Astrocyte (in vitro differentiated cells and primary cell): ENCODE measurements around the gene B9D1. TPM values are rescaled to one million over a fixed set of nuclear protein-coding genes. Genes with fewer than 3 reads are reported as not detected.
A peak's percentile ranks its signal among the peaks of the same experiment; 100 is the strongest.

Experiments
- DNase-seq: peaks from one replicate; pipeline ENCODE4 v3.0.0-alpha.2; 2010; ENCODE audit warnings: low read depth
- FAIRE-seq: peaks from 2 replicates; lab custom pipeline; 2011; peaks lifted over from hg19 to GRCh38; lab: Jason Lieb, UNC
- H2AFZ ChIP-seq: 2 replicates; pipeline ENCODE4 v1.6.0; 2012; ENCODE audit warnings: low read depth, low read length, inconsistent platforms
- H3K27ac ChIP-seq: 2 replicates; pipeline ENCODE4 v1.5.1; 2011; ENCODE audit warnings: low read depth, low read length, inconsistent platforms
- H3K27me3 ChIP-seq: 2 replicates; pipeline ENCODE4 v1.6.0; 2011; ENCODE audit warnings: low read length, inconsistent platforms; ENCODE audit not compliant: insufficient read depth
- H3K36me3 ChIP-seq: 2 replicates; pipeline ENCODE4 v1.5.1; 2011; ENCODE audit warnings: low read length, inconsistent platforms; ENCODE audit not compliant: insufficient read depth
- H3K4me1 ChIP-seq: 2 replicates; pipeline ENCODE4 v1.5.1; 2011; ENCODE audit warnings: low read length, inconsistent platforms; ENCODE audit not compliant: insufficient read depth
- H3K4me2 ChIP-seq: 2 replicates; pipeline ENCODE4 v1.6.0; 2012; ENCODE audit warnings: low read length, inconsistent platforms
- H3K4me3 ChIP-seq: 2 replicates; pipeline ENCODE4 v1.5.1; 2011; ENCODE audit warnings: low read depth, mild to moderate bottlenecking, low read length, inconsistent platforms; ENCODE audit not compliant: insufficient read depth
- H3K79me2 ChIP-seq: 2 replicates; pipeline ENCODE4 v1.6.0; 2012; ENCODE audit warnings: mild to moderate bottlenecking, low read length, inconsistent platforms; ENCODE audit not compliant: insufficient read depth
- H3K9ac ChIP-seq: 2 replicates; pipeline ENCODE4 v1.6.0; 2012; ENCODE audit warnings: mild to moderate bottlenecking, low read length, inconsistent platforms
- H3K9me3 ChIP-seq: 2 replicates; pipeline ENCODE4 v1.5.1; 2012; ENCODE audit warnings: low read depth, mild to moderate bottlenecking, low read length, inconsistent platforms; ENCODE audit not compliant: insufficient read depth
- H4K20me1 ChIP-seq: 2 replicates; pipeline ENCODE4 v1.6.0; 2012; ENCODE audit warnings: low read length, inconsistent platforms; ENCODE audit not compliant: insufficient read depth
- H3K27ac Mint-ChIP-seq: one replicate; pipeline ENCODE4 v1.8.0; 2021; ENCODE audit warnings: mild to moderate bottlenecking, mixed read lengths; ENCODE audit not compliant: unreplicated experiment
- H3K27me3 Mint-ChIP-seq: one replicate; pipeline ENCODE4 v1.8.0; 2021; ENCODE audit warnings: low read depth, mixed read lengths; ENCODE audit not compliant: unreplicated experiment
- H3K36me3 Mint-ChIP-seq: one replicate; pipeline ENCODE4 v1.8.0; 2021; ENCODE audit warnings: low read depth, mixed read lengths; ENCODE audit not compliant: unreplicated experiment
- H3K4me1 Mint-ChIP-seq: one replicate; pipeline ENCODE4 v1.8.0; 2021; ENCODE audit warnings: low read depth, mixed read lengths; ENCODE audit not compliant: unreplicated experiment
- H3K4me3 Mint-ChIP-seq: one replicate; pipeline ENCODE4 v1.8.0; 2021; ENCODE audit warnings: mild to moderate bottlenecking, moderate library complexity, mixed read lengths; ENCODE audit not compliant: unreplicated experiment
- H3K9me3 Mint-ChIP-seq: one replicate; pipeline ENCODE4 v1.8.0; 2021; ENCODE audit warnings: mild to moderate bottlenecking, mixed read lengths; ENCODE audit not compliant: unreplicated experiment
- EZH2 ChIP-seq: IDR thresholded peaks from 2 replicates; pipeline ENCODE4 v1.6.1; 2012; ENCODE audit warnings: mild to moderate bottlenecking, low read length, inconsistent platforms; ENCODE audit not compliant: insufficient read depth
- total RNA-seq: library from RNA; stranded (reverse); gene quantifications from 2 replicates; pipeline ENCODE4 v1.2.1, GENCODE V29; 2021
- TF ChIP-seq, protein P1 (sequence below): IDR thresholded peaks from 2 replicates; pipeline ENCODE4 v1.5.1; 2011; ENCODE audit warnings: low read depth, mild to moderate bottlenecking, inconsistent platforms, low read length, moderate library complexity; ENCODE audit not compliant: insufficient read depth

The B9D1 gene
- total RNA-seq, 1 donor from 2014 or later = 10.2 TPM

DNA sequence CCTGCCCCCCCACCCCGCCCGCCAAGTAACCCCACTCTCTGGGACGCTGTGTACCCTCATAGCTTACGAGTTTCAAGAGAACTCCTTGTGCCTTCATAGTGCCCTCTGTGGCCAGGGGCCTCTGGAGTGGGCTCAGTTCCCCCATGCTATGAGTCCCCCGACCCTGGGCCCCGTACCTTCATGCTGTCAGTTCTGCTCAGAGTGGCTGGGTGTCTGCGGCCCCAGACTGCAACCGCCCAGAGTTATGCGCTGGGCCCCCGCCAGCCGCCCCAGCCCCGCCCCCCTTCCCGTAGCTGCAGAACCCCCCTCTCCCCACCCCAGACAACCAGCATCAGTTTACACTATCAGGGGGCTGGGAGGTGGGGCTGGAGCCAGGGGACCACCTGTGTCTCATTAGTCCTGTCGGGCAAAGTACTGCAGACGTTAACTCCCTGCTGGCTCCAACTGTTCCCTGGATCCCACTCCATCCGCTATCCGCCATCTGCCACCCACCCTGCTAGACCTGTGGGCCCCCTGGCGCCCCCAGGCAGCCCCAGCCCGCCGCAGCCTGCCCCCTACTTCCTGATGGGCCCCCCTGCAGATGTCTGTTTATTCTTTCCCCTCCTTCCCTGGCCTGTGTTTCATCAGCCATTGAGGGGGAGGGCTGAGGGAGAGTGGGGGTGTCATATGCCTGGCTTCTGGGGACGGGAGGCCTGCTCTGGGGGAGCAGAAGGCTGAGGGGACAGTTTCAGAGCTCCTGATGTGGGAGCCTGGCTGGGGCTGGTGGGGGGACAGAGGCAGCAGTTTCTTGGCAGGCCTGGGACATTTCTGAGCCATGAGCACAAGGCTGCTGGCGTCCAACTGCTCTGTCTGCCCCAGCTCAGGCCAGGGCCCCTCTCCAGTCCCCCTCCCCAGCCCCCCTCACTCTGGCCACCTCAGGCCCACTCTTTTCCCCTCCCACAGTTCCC, 24.7 kb upstream of the B9D1 start, which contains the start of gene MFAP4:
Gene MFAP4, minus strand, starts transcription at position 217 of the 947 bp plus-strand sequence. Its CDS starts 35 bp downstream, at position 182.
- Histone ChIP-seq H3K27ac (peak within 1 kb of the TSS; percentile 64), H3K4me3 (peak within 1 kb of the TSS; percentile 42), H2AFZ (peak within 1 kb of the TSS; percentile 5), H3K4me1 (peaks cover 25% of the 10 kb centered on the region), H3K9me3 (no peaks in the 10 kb centered on the region), H3K79me2 (peaks cover 12% of the 10 kb centered on the region), H3K9ac (peak within 1 kb of the TSS; percentile 72), H4K20me1 (peaks cover 37% of the 10 kb centered on the region), H3K4me2 (peak within 1 kb of the TSS; percentile 83), H3K27me3 (no peaks in the 10 kb centered on the region), H3K36me3 (peaks cover 9% of the 10 kb centered on the region)
- FAIRE-seq (no peak), DNase-seq (peak; percentile 84)
- peak within 1 kb of the TSS; percentile 50 for H3K4me3 Mint-ChIP-seq
- H3K27ac Mint-ChIP-seq = peak within 1 kb of the TSS; percentile 78
- peaks cover 5% of the 10 kb centered on the region for H3K27me3 Mint-ChIP-seq
- H3K36me3 Mint-ChIP-seq = peaks cover 12% of the 10 kb centered on the region
- H3K4me1 Mint-ChIP-seq = peaks cover 26% of the 10 kb centered on the region
- no peaks in the 10 kb centered on the region for H3K9me3 Mint-ChIP-seq
- TF ChIP-seq EZH2 = no peak

DNA sequence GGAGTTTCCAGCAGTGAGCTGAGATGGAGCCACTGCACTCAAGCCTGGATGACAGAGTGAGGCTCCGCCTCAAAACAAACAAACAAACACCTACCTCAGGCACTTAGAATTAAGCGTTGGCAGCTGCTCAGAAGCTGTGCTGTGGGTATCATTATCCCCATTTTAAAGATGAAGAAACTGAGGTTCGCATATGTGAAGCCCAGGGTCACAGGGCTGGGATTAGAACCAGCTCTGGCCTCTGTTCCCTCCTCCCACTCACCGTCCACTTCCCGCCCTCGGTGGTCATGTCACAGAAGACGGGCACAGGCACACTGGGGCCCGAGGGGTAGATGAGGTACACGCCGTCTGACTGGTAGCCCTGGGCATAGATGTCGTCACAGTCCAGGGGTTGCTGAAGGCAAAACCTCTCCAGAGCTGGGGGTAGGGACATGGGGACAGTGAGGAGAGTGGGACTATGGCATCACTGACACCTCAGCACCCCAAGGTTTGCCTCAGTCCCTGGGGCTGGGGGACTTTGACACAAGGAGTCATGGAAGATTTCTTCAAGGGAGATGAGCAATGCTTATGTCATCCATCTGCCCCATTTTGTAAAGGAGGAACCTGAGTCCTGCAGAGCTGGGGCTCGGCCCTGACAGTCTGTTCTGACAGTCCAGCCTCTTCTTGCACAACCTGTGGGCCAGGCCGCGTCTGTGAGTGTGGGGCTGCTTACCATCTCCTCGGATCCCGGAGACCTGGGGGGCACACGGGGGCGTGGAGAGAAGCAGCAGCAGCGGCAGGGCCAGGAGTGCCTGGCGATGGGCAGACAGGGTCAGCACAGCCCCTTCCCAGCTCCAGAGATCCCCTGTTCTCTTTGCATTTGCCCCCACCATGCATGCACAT, 23.8 kb upstream of the B9D1 start:
- Histone ChIP-seq H3K27me3 (no peaks in the 10 kb centered on the region), H3K4me2 (peak overlapping the region; percentile 83), H2AFZ (no peak overlapping the region), H3K4me3 (peak overlapping the region; percentile 42), H3K27ac (peak overlapping the region; percentile 52), H3K79me2 (peaks cover 16% of the 10 kb centered on the region), H3K4me1 (peaks cover 25% of the 10 kb centered on the region), H3K9ac (peak overlapping the region; percentile 21), H3K36me3 (peaks cover 9% of the 10 kb centered on the region), H3K9me3 (no peaks in the 10 kb centered on the region), H4K20me1 (peaks cover 43% of the 10 kb centered on the region)
- H3K27me3 Mint-ChIP-seq = peaks cover 3% of the 10 kb centered on the region
- FAIRE-seq = peak; percentile 49
- peaks cover 13% of the 10 kb centered on the region for H3K36me3 Mint-ChIP-seq
- H3K9me3 Mint-ChIP-seq = no peaks in the 10 kb centered on the region
- no peak for TF ChIP-seq EZH2
- TF ChIP-seq, protein P1, sequence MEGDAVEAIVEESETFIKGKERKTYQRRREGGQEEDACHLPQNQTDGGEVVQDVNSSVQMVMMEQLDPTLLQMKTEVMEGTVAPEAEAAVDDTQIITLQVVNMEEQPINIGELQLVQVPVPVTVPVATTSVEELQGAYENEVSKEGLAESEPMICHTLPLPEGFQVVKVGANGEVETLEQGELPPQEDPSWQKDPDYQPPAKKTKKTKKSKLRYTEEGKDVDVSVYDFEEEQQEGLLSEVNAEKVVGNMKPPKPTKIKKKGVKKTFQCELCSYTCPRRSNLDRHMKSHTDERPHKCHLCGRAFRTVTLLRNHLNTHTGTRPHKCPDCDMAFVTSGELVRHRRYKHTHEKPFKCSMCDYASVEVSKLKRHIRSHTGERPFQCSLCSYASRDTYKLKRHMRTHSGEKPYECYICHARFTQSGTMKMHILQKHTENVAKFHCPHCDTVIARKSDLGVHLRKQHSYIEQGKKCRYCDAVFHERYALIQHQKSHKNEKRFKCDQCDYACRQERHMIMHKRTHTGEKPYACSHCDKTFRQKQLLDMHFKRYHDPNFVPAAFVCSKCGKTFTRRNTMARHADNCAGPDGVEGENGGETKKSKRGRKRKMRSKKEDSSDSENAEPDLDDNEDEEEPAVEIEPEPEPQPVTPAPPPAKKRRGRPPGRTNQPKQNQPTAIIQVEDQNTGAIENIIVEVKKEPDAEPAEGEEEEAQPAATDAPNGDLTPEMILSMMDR = no peak
- peak overlapping the region; percentile 77 for H3K27ac Mint-ChIP-seq
- H3K4me1 Mint-ChIP-seq = peaks cover 26% of the 10 kb centered on the region
- peak; percentile 72 for DNase-seq
- H3K4me3 Mint-ChIP-seq = peak overlapping the region; percentile 50

DNA sequence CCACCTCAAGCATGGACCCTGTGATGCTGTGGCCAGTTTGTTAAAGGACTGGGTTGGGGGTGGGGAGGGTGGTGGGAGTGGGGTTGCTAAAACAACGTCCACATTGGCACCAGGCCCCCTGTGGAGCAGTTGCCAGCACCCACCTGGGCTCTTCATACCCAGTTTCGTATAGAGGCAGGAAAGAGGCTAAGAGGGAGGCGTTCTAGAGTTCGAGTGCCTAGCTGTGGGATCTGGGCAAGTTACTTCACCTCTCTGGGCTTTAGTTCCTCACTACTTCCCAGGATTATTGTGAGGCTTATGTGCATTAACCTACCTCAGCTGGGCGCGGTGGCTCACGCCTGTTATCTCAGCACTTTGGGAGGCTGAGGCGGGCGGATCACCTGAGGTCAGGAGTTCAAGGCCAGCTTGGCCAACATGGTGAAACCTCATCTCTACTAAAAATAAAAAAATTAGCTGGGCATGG, 23.0 kb upstream of the B9D1 start:
- H3K36me3 ChIP-seq = peaks cover 11% of the 10 kb centered on the region
- peaks cover 3% of the 10 kb centered on the region for H3K27me3 Mint-ChIP-seq
- peaks cover 19% of the 10 kb centered on the region for H3K36me3 Mint-ChIP-seq
- H3K79me2 ChIP-seq = peaks cover 24% of the 10 kb centered on the region
- no peak overlapping the region for H3K27ac Mint-ChIP-seq
- no peak overlapping the region for H3K9ac ChIP-seq
- H3K27ac ChIP-seq = no peak overlapping the region
- TF ChIP-seq EZH2 = no peak
- TF ChIP-seq, protein P1 = no peak
- no peaks in the 10 kb centered on the region for H3K27me3 ChIP-seq
- no peaks in the 10 kb centered on the region for H3K9me3 ChIP-seq
- H3K4me3 Mint-ChIP-seq = no peak overlapping the region
- H3K4me2 ChIP-seq = no peak overlapping the region
- no peaks in the 10 kb centered on the region for H3K9me3 Mint-ChIP-seq
- DNase-seq = no peak
- no peak for FAIRE-seq
- H3K4me3 ChIP-seq = no peak overlapping the region
- H4K20me1 ChIP-seq = peaks cover 50% of the 10 kb centered on the region
- no peak overlapping the region for H2AFZ ChIP-seq
- H3K4me1 Mint-ChIP-seq = peaks cover 26% of the 10 kb centered on the region
- H3K4me1 ChIP-seq = peaks cover 25% of the 10 kb centered on the region
